MCF 10A (cell line): ENCODE measurements around the gene PSME3. TPM values are rescaled to one million over a fixed set of nuclear protein-coding genes. Genes with fewer than 3 reads are reported as not detected.
A peak's percentile ranks its signal among the peaks of the same experiment; 100 is the strongest.

Experiments used
- BruUV-seq: library from RNA; stranded (reverse); fragments of 400-500 nt; replicated peaks from 2 replicates; lab custom pipeline; 2021; lab: Mats Ljungman, UMichigan
- CTCF ChIA-PET: fragments of 300-600 bp; sonication (Branson Sonifier 250); formaldehyde crosslinking; extraction: SDS; loops from one replicate; lab custom pipeline; 2021; ENCODE audit warnings: antibody characterized with exemption, inconsistent platforms; lab: Yijun Ruan, JAX
- POLR2A ChIA-PET: fragments of 300-600, 350-650 bp; sonication (Branson Sonifier 250); formaldehyde crosslinking; extraction: SDS; loops from one replicate; lab custom pipeline; 2020; ENCODE audit warnings: antibody characterized with exemption, inconsistent platforms; lab: Yijun Ruan, JAX
- DNase-seq: peaks from one replicate; pipeline ENCODE4 v3.0.0-alpha.2; 2018; ENCODE audit not compliant: unreplicated experiment
- H3K27ac Mint-ChIP-seq: one replicate; pipeline ENCODE4 v1.8.0; 2022; ENCODE audit warnings: mild to moderate bottlenecking, low read depth, mixed read lengths; ENCODE audit not compliant: unreplicated experiment
- H3K27me3 Mint-ChIP-seq: one replicate; pipeline ENCODE4 v1.8.0; 2022; ENCODE audit warnings: mixed read lengths; ENCODE audit not compliant: insufficient read depth, unreplicated experiment
- H3K36me3 Mint-ChIP-seq: one replicate; pipeline ENCODE4 v1.8.0; 2022; ENCODE audit warnings: mild to moderate bottlenecking, moderate library complexity, mixed read lengths; ENCODE audit not compliant: insufficient read depth, unreplicated experiment
- H3K4me1 Mint-ChIP-seq: one replicate; pipeline ENCODE4 v1.8.0; 2022; ENCODE audit warnings: mixed read lengths; ENCODE audit not compliant: insufficient read depth, unreplicated experiment
- H3K4me3 Mint-ChIP-seq: one replicate; pipeline ENCODE4 v1.8.0; 2022; ENCODE audit warnings: mild to moderate bottlenecking, moderate library complexity, mixed read lengths; ENCODE audit not compliant: unreplicated experiment
- H3K9me3 Mint-ChIP-seq: one replicate; pipeline ENCODE4 v1.8.0; 2022; ENCODE audit warnings: mixed read lengths; ENCODE audit not compliant: unreplicated experiment
- CTCF ChIP-seq: fragments of 200-600 bp; IDR thresholded peaks from one replicate; pipeline ENCODE4 v1.8.0; 2022; ENCODE audit warnings: antibody characterized with exemption, mild to moderate bottlenecking; ENCODE audit not compliant: unreplicated experiment
- intact Hi-C: fragments of 100-400 bp; cut with micrococcal nuclease; formaldehyde crosslinking; loops from 2 replicates; pipeline ENCODE4 v1.14.1; 2022
- total RNA-seq: library from RNA; stranded (reverse); gene quantifications from 2 replicates; pipeline ENCODE4 v1.2.3, GENCODE V29; 2022

PSME3 gene
- total RNA-seq, 1 experiment from 2014 or later: 220 TPM

DNA sequence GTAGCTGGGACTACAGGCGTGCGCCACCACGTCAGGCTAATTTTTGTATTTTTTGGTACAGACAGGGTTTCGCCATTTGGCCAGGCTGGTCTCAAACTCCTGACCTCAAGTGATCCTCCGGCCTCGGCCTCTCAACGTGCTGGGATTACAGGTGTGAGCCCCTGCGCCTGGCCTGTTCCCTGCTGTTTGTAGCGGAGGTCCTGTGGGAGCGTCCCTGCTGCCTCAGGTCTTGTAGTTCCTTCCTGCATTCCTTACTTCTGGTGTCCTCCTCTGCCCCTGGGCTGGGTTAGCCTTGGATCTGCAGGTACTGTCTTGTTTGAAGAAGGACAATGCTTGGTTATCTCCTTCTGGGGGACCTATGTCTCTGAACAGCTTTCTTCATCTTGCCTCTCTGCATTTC lies 43.8 kb downstream of the PSME3 start:
- DNase-seq: no peak
- H3K27ac Mint-ChIP-seq: no peak overlapping the region
- CTCF ChIA-PET: interaction anchor here (1.1 kb wide), 1 partner anchor 15 kb away, joined by 3 read pairs; no protein-coding TSS in a partner anchor

GRCh38 chr17:42878123-42878880 lies 45.1 kb downstream of the PSME3 start:
- TF ChIP-seq CTCF: no peak
- BruUV-seq: no TSS peak
- no peaks in the 10 kb centered on the region for H3K9me3 Mint-ChIP-seq
- intact Hi-C loops: no loop called here
- ChIA-PET CTCF (interaction anchor here (0.8 kb wide), 1 partner anchor 10 kb away, joined by 5 read pairs; no protein-coding TSS in a partner anchor), POLR2A (no interaction called here)
- H3K27ac Mint-ChIP-seq: no peak overlapping the region
- DNase-seq: peak; percentile 27
- peaks cover 28% of the 10 kb centered on the region for H3K27me3 Mint-ChIP-seq
- H3K4me1 Mint-ChIP-seq: no peaks in the 10 kb centered on the region
- peaks cover 6% of the 10 kb centered on the region for H3K36me3 Mint-ChIP-seq
- H3K4me3 Mint-ChIP-seq: no peak overlapping the region

More for the DNA sequence above, 43.8 kb downstream of the PSME3 start:
- BruUV-seq: no TSS peak
- Mint-ChIP-seq H3K36me3 (peaks cover under 1% of the 10 kb centered on the region), H3K4me3 (no peak overlapping the region), H3K9me3 (no peaks in the 10 kb centered on the region), H3K27me3 (peaks cover 28% of the 10 kb centered on the region), H3K4me1 (no peaks in the 10 kb centered on the region)
- TF ChIP-seq CTCF: no peak
- POLR2A ChIA-PET: no interaction called here
- intact Hi-C loops: no loop called here

DNA sequence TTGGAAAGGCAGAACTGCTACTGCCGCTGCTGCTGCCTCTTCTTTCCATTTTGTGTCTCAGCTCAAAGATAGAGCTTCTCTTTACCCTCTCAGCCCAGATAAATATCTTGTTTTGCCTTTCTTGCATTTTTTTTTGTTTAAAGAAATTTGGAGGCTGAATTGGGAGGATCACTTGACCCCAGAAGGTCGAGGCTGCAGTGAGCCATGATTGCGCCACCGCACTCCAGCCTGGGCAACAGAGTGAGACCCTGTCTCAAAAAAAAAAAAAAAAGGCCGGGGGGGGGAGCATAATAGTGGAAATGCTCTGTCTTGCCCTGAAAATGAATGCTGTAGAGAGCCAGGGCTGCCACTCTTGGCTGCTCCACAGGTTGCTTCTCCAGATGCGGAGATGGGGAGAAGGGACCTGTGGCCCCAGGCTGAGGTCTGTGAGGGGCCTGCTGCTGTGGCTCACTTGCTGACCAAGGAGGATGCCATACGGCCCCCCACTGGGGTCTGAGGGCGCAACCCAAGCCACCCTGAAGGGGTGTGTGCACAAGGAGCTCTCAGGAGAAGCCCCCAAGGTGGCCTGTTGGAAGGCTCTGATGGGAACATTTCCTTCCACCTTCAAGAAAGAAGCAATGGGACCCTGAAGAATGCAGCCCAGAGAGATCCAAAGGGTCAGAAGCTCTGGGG lies 45.9 kb downstream of the PSME3 start:
- intact Hi-C loops: no loop called here
- no peak for TF ChIP-seq CTCF
- Mint-ChIP-seq H3K36me3 (peaks cover 6% of the 10 kb centered on the region), H3K9me3 (no peaks in the 10 kb centered on the region), H3K27ac (no peak overlapping the region), H3K27me3 (peaks cover 28% of the 10 kb centered on the region), H3K4me1 (no peaks in the 10 kb centered on the region), H3K4me3 (no peak overlapping the region)
- ChIA-PET POLR2A (no interaction called here), CTCF (interaction anchor here (0.6 kb wide), 1 partner anchor 59 kb away, joined by 4 read pairs; no protein-coding TSS in a partner anchor)
- no peak for DNase-seq
- no TSS peak for BruUV-seq

GRCh38 chr17:42879596-42879985 lies 46.4 kb downstream of the PSME3 start:
- no peak for DNase-seq
- POLR2A ChIA-PET: no interaction called here
- peaks cover 28% of the 10 kb centered on the region for H3K27me3 Mint-ChIP-seq
- no peak overlapping the region for H3K27ac Mint-ChIP-seq
- no peak for TF ChIP-seq CTCF
- H3K36me3 Mint-ChIP-seq: peaks cover 6% of the 10 kb centered on the region
- BruUV-seq: no TSS peak
- H3K4me3 Mint-ChIP-seq: no peak overlapping the region
- CTCF ChIA-PET: interaction anchor here (0.6 kb wide), 1 partner anchor 59 kb away, joined by 4 read pairs; no protein-coding TSS in a partner anchor
- intact Hi-C loops: no loop called here
- no peaks in the 10 kb centered on the region for H3K9me3 Mint-ChIP-seq
- H3K4me1 Mint-ChIP-seq: no peaks in the 10 kb centered on the region
